IPS-18c (cell line): Measurements from ENCODE around the gene MVD.

Experiments used
- H3K4me3 ChIP-seq: 2 replicates; pipeline ENCODE4 v1.7.0; 2013; ENCODE audit warnings: low read depth, mild to moderate bottlenecking, low read length, moderate library complexity; ENCODE audit not compliant: insufficient read depth
- H3K9me3 ChIP-seq: one replicate; pipeline ENCODE4 v1.6.1; 2013; ENCODE audit warnings: mild to moderate bottlenecking, low read length, moderate library complexity; ENCODE audit not compliant: control insufficient read depth, insufficient read depth

Gene MVD

DNA sequence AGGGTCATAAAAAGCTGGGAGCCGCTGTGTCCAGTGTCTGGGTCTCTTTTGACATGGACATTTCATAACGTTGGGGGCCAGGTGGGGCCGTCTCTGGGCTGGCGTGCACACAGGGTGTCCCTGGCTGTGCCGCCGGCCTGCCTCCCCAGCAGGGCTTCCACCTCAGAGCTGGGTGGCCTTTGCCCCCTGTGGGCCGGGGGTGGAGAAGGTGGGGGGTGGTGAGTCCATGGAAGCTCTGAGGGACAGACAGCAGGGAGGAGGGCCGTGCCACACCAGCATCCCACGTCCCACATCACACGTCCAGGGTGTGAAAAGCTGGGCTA is 24.3 kb upstream of the MVD start:
- H3K4me3 ChIP-seq, result no peak overlapping the region
- peaks cover 4% of the 10 kb centered on the region for H3K9me3 ChIP-seq

- H3K4me3 ChIP-seq, result peak within 1 kb of the TSS; percentile 60
- peaks cover 4% of the 10 kb centered on the region for H3K9me3 ChIP-seq
These were observed 23.8 kb upstream of the MVD start, which contains the start of gene SNAI3 for GRCh38 chr16:88686439-88687253. Gene SNAI3 (minus strand): TSS chr16:88686507. CDS start chr16:88686406, 101 bp downstream.

- peaks cover 4% of the 10 kb centered on the region for H3K9me3 ChIP-seq
- H3K4me3 ChIP-seq, result peak overlapping the region; percentile 60
These were observed 23.2 kb upstream of the MVD start for GRCh38 chr16:88686062-88686438.

- H3K9me3 ChIP-seq, result peaks cover 4% of the 10 kb centered on the region
- peak overlapping the region; percentile 60 for H3K4me3 ChIP-seq
These were observed 22.5 kb upstream of the MVD start for GRCh38 chr16:88685156-88686061.

DNA sequence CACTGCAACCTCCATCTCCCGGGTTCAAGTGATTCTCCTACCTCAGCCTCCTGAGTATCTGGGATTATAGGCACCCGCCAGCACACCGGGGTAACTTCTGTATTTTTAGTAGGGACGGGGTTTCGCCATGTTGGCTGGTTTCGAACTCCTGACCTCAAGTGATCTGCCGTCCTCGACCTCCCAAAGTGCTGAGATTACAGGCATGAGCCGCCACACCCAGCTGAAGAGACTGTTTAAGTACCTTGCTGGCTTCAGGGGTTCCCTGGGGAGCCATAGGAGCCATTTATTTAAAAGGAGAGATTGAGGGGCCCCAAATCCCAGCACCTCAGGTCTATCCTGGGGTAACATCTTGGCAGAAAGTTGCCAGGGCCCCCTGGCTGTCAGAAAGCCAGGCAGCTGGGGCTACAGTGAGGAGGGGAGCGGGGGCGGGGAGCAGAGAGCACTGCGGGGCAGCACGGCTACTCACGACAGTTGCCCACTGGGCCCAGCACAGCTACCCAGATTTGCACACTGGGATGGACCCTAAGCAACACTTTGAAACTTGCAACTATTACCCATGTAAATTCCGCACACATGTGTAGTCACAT is 21.8 kb upstream of the MVD start:
- Histone ChIP-seq H3K9me3 (peaks cover 4% of the 10 kb centered on the region), H3K4me3 (peak overlapping the region; percentile 60; the same call in 1 of the 2 replicates)

GRCh38 chr16:88681709-88682451 is 19.0 kb upstream of the MVD start:
- peaks cover 4% of the 10 kb centered on the region for H3K9me3 ChIP-seq
- no peak overlapping the region for H3K4me3 ChIP-seq

DNA sequence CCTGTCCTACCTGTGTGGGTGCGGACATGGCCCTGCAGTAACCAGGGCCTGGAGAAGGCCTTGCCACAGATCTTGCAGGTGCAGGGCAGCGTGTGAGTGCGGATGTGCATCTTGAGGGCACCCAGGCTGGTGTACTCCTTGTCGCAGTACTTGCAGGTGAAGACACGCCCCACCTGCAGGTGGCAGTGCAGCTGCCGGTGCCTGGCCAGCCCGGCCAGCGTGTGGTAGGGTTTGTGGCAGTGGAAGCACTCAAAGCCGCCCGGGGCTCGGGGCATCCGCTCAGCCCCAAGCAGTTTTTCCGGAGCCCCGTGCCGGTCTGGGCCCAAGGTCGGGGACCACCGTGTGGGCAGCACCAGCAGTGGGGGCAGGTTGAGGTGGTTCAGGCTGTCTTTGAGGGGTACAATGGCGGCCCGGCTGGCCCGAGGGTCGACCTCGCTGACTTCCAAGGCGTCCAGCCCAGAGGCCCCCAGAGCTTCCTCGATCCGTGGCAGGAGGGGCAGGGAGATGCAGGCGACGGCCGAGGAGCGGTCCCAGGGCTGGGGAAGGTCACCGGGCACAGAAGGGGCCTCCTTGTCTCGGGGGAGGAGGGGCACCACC is 18.3 kb upstream of the MVD start:
- no peak overlapping the region for H3K4me3 ChIP-seq
- H3K9me3 ChIP-seq, result peaks cover 4% of the 10 kb centered on the region

DNA sequence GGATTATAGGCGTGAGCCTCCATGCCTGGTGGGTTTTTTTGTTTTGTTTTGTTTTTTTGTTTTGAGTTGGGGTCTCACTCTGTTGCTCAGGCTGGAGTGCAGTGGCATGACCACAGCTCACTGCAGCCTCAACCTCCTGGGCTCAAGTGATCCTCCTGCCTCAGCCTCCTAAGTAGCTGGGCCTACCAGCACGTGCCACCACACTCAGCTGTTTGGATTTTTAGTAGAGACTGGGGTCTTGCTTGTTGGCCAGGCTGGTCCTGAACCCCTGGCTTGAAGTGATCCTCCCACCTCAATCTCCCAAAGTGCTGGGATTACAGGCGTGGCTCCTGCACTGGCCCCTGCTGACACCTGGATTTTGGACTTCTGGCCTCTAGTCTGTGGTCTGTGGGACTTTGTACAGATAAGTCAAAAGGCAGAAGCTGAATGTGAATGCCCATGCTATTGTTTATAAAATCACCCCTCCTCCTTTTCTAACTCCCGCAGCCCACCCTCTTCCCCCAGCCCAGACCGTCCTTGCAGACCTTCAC is 17.7 kb upstream of the MVD start:
- H3K4me3 ChIP-seq, result no peak overlapping the region
- peaks cover 4% of the 10 kb centered on the region for H3K9me3 ChIP-seq

DNA sequence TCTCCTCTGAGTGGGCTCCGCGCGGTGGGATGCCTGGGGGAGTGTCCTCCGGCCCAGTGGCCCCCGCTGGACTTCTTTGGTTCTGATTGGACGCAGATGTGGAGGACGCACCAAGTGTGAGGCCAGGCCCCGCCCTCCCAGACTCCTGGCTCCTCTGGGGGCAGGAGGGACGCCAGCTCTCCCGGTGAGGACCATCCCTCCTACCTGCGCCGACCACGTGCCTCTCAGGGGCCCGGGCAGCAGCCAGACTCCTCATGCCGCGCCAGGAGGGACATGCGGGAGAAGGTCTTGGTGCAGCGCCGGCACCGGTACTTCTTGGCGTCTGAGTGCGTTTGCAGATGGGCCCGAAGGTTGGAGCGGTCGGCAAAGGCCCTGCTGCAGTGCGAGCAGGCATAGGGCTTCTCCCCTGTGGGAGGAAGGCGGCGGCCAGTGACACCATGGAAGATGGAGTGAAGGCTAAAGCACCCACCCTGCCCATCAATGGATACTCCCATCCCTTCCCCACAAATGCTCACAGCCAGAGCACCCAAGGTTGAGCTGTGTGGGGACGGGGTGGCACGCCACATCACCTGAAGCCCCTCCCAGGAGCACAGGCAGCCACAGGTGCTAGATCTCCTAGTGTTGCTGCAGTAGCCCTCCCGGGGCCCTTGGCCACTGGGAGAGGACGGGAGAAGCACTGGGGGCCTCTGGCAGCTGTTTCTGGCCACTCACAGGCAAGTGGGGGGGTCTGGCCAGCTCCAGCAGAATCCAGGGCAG is 15.5 kb upstream of the MVD start:
- H3K4me3 ChIP-seq, result no peak overlapping the region
- no peaks in the 10 kb centered on the region for H3K9me3 ChIP-seq

- no peak overlapping the region for H3K4me3 ChIP-seq
- no peaks in the 10 kb centered on the region for H3K9me3 ChIP-seq
These were observed 14.8 kb upstream of the MVD start for GRCh38 chr16:88677721-88678120.

- H3K4me3 ChIP-seq, result no peak overlapping the region
- no peaks in the 10 kb centered on the region for H3K9me3 ChIP-seq
These were observed 13.8 kb upstream of the MVD start for GRCh38 chr16:88676502-88677242.

DNA sequence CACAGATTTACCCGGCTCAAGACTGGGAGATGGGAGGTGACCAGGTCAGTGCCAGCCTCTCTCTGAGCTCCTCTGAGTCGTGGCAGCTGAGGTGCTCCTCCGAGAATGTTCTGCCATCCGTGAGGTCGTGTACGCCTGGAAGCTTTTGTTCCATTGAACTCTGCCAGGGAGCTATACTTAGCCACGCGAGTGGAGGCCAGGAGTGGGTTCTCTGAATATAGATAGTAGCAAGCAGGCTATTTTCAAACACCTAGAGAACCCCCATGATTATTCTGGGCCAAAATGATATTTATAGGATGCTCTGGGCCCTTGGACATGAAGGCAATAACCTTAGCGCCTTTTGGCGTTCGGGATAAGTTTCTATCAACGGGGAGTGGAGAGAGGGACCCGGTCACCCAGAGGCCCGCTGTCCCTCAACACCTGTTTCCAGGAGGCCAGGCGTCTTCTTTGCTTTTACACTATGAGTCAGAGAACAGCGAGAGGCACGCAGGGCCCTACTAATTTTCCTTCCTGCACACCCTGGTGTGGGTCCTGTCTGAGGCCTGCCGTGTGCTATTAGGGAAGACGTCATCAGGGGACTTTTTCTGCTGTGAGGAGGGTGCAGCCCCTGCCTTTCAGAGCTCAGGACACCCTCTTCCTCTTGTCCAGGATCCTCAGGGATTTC is 11.0 kb upstream of the MVD start:
- Histone ChIP-seq H3K9me3 (no peaks in the 10 kb centered on the region), H3K4me3 (no peak overlapping the region)

- no peaks in the 10 kb centered on the region for H3K9me3 ChIP-seq
- H3K4me3 ChIP-seq, result no peak overlapping the region
These were observed 9.9 kb upstream of the MVD start for GRCh38 chr16:88672776-88673175.

GRCh38 chr16:88671806-88672205 is 8.9 kb upstream of the MVD start:
- H3K4me3 ChIP-seq, result no peak overlapping the region
- H3K9me3 ChIP-seq, result no peaks in the 10 kb centered on the region

DNA sequence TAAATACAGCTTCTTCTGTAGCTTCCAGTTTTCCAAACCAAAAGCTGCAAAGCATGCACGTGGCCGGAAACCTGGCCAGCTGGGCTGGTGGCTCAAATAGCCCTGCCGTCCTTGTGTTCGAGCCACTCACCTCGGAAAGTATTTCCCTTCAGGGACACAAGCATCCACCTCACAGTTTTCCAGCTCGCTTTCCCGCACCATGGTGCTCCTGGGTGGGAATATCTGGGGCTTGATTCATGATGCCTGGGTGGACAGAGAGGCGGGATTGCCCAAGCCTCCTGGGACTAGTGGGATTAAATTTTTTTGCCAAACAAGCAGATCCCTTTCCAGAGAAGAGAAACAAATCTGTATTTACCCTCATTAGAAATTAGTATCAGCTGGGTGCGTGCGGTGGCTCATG is 7.1 kb upstream of the MVD start:
- H3K9me3 ChIP-seq, result no peaks in the 10 kb centered on the region
- H3K4me3 ChIP-seq, result no peak overlapping the region
